DMS 273 (cell line): ENCODE measurements around the gene RDH11.
"Not testable (repeated sequence)": the region's sequence is repeated elsewhere in the genome, so short reads cannot be mapped to it uniquely, and the experiment has no call there.

Experiments
- DNase-seq: peaks from one replicate; lab custom pipeline; 2025; ENCODE audit not compliant: unreplicated experiment; lab: John Stamatoyannopoulos, UW

The RDH11 gene, protein sequence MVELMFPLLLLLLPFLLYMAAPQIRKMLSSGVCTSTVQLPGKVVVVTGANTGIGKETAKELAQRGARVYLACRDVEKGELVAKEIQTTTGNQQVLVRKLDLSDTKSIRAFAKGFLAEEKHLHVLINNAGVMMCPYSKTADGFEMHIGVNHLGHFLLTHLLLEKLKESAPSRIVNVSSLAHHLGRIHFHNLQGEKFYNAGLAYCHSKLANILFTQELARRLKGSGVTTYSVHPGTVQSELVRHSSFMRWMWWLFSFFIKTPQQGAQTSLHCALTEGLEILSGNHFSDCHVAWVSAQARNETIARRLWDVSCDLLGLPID

DNA sequence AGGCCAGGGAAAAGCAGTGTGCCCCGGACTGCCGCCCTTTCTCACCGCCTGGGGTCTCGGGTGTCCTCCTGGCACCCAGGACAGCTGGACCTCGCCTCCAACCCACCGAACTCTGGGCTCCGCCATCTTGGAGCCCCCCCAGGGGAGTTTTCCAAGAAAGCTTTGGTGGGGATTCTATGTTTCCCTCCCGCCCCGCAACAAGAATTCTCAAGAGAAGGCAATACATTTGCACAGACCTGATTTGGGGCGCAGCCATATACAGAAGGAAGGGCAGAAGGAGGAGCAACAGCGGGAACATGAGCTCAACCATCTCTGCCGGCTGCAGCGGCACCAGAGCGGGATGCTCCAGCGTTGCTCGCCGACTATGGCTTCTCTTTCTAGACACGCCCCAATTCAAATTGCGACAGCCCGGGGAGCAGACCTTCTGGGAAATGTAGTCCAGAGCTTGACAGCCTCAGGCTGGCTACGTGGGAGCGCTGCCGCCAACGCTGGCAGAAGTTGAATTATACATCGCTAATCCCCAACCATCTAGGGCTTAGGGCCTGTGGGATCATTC is at the start of gene RDH11:
RDH11 (minus strand) TSS at position 371 of the 556 bp plus-strand sequence; CDS start at position 310, 61 bp downstream.
- DNase-seq = peak; percentile 98

DNA sequence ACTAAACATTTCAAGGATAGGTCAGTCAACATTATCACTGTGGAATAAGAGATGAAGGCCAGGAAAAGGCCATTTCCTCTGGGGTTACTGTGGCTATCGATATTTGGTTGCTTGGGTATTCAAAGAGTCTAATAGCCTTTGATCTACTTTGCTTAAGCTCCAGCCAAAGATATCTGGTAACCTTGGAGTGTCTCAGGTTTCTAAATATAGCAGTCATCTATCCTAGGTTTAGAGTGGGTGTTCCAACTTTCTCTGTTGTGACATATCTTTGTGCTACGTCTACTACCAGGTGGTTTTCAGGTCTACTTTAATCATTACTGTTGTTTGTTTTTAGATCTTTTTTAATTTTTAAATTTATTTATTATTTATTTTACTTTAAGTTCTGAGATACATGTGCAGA is 48.5 kb upstream of the RDH11 start:
- DNase-seq = no peak

DNA sequence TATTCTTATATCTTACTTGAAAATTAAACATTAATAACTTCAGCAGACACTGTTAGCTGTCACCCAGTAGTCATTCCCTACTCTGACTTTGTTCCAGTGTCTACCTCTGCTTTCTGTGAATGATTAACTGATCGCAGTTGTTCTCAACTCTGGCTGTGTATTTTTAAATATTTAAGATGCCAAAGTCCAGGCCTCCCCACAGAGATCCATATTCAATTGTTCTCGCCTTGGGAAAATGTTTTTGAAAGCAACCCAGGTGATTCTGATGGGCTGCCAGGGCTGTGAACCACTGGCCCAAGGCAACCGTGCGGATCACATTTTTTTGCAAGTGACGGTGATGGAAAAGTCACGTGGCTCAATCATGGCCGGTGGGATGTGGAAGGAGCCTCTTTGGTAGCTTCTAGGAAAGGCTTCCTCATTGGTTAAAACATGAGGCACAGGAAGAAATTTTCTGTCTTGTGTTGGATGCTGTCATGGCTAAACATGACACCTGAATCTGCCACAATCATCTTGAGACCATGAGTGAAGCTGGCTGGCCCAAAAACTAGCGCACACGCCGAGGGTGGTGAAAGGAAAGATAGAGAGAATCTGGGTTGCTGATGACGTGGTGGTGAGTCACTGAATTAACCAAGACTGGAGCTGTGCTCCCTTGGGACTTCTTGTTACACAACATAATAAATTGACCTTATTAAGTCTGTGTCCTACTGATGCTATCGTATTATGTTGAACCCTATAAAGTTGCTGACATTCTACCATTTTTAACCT is 43.4 kb upstream of the RDH11 start:
- DNase-seq = peak; percentile 51

DNA sequence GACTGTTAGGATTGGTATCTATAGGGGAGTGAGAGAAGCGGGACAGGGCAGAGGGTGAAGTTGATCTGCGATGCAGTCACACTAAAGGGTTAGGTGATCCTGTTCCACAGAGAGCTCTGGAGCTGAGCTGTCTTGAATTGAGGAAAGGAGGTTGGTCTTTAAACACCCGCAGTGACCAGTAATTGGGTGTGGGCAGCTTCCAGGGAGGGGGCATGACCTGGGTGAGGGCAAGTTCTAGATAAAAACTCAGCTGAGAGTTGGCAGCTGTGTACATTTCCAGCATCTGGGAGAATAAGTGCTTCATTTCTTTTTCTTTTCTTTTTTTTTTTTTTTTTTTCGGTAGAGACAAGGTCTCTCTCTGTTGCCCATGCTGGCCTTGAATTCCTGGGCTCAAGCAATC is 41.2 kb upstream of the RDH11 start:
- DNase-seq = no peak

DNA sequence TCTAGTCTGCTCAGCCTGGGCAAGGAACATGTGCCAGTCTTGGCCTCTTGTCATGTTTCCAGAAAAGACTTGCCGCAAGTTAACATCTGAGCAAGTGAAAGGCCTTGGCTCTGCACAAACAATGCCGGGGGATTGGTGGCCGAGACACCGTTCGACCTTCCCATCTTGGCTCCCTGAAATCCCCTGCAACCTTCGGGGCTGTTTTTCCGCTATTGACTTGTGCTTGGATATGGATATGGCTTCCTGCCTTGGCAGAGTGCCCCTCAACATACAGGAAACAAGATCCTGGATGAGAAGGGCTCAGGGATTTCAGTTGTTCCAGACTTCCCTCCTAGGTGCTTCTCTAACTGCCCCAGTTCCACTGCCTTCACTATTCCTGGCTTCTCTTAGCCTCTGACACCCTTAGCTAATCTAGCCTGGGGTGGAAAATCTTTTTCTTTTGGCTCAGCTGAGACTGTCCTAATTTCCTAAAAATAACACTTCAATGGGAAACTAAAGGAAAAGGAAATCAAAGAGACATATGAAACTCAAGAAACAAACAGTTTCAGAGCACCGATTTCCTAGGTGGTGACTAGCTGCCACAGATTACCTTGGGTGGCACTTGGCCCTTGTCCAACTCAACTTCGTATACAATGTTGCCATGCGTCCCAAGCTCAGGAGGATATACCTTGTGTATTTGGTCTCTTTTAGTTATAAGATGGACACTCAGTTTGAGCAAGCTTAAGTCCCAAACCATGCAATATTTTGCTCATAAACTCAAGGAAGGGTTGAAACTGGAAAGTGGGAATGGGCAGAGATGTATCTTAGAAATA is 40.0 kb upstream of the RDH11 start:
- no peak for DNase-seq

DNA sequence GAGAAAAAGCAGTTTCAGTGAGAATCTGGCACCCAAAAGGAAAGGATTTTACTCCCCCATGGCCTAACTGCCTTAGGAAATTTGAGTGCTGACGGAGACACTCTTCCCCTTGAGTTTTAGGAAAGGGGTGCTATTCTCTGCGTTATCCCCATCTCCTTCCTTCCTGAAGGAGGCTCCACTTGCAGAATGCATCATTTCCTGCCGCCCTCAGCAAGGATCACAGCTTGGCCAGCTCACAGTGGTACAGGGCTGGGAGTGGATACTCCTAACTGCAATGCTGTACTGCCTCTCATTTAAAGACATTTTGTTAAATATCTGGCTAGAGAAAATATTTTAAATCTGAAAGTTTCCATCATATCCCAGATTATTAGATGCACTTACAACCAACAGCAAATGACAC is 39.1 kb upstream of the RDH11 start:
- DNase-seq = no peak

DNA sequence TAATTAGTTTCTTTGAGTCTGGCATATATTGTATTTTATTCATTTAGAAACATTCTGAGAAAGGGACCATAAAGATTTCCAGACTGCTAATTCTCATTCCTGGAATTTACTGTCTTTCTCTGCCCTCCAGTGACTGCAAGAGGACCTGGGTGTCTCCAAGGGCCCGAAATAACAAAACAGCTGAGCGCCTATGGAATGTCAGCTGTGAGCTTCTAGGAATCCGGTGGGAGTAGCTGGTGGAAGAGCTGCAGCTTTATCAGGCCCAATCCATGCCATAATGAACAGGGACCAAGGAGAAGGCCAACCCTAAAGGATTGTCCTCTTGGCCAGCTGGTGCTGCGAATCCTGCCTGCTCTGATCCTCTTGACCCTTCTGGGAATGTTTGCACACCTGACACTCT is 38.1 kb upstream of the RDH11 start:
- no peak for DNase-seq

DNA sequence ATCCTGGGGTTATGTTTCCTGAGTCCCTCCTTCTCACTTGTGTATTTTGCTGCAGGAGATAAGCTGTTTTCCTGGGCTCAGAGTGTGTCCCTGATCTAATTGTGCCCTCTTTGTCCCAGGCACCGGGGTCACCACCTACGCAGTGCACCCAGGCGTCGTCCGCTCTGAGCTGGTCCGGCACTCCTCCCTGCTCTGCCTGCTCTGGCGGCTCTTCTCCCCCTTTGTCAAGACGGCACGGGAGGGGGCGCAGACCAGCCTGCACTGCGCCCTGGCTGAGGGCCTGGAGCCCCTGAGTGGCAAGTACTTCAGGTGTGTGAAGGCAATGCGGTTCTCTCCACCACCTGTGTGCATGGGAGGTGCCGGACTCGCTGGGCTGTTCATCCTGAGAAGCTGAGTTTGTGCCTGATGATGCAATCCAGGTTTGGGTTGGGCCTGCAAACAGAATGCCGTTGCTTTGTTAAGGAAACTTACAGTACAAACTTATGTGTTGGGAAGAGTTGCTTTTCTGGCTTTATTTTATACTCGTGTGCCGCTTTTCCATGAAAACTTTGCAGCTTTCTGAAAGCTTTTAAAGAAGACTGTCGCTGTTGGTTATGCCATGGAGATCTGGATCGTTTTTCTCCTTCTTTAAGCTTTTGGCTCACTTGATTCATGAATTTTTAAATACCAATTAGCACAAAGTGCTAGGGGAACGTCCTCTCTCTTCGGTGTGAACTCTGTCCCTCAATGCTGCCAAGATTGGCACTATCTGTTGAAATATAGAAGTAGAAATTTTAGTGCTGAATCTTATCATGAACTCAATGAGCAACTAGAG is 33.7 kb upstream of the RDH11 start:
- DNase-seq = no peak

DNA sequence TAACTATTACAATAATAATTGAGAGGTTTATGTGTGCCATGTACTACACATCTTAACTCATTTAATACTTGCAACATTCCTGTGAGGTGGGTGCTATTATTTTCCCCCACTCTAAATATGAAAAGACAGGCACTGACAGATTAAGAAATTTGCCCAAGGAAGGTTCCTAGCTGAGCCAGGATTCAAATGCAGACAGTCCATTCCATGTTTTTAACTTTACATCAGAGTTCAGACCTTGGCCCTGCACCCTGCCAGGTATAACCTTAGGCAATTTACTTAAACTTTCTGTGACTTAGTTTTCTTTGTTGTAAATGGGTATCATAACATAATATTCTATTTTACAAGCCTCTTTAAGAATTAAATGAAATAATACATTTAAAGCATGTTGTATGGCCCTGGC is 32.7 kb upstream of the RDH11 start:
- DNase-seq = no peak

DNA sequence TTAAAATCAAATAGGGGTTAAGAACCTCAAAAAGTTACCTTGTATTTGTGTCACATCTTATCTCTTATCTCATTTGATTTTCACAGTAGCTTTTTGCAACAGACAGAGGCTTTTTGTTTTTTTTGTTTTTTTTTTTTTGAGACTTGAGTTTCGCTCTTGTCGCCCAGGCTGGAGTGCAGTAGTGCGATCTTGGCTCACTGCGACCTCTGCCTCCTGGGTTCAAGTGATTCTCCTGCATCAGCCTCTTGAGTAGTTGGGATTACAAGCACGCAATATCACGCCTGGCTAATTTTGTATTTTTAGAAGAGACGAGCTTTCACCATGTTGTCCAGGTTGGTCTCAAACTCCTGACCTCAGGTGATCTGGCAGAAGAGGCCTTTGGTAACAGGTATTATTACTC is 31.8 kb upstream of the RDH11 start:
- no peak for DNase-seq

DNA sequence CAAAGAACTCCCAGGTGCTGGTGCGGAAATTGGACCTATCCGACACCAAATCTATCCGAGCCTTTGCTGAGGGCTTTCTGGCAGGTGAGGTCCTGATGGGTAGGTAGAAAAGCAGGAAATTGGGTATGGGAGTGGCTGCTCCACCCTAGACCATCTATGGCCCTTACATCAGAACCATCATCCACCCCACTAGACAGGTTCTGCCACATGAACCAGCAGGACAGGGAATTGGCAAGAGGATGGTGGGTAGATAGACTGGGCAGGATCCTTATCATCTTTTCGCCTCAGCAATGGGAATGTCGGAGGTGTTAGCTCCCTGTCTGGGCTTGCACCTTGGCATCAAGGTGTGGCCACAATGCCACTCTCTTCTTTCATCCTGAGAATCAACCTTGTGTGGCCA is 29.6 kb upstream of the RDH11 start:
- DNase-seq = no peak

DNA sequence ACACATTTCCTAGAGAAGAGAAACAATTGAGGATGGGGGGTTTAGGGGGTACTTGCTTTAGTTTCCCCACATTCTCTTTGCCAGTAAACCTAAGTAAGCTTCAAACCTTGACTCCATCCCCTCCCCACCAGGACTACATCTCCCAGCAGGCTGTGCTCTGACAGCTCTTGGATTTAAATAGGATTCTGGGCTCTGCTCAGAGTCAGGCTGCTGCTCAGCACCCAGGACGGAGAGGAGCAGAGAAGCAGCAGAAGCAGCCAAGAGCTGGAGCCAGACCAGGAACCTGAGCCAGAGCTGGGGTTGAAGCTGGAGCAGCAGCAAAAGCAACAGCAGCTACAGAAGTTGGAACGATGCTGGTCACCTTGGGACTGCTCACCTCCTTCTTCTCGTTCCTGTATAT is 26.7 kb upstream of the RDH11 start:
- peak; percentile 63 for DNase-seq

DNA sequence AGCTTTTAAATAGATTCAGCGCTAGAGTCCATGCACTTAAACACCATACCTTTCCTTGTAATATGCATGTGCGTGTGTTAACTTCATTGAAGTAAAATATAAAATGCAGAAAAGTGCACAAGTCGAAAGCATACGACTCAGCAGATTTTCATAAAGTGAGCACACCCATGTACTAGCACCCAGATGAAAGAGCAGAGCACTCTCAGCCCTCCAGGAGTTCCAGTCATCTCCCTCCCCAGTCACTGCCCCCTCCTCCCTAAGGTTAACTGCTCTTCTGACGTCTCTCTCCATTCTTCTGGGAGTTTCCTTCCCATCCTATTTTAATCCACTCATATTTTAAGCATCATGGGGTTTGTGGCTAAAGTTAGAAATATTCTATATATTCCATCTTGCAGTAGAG is 26.3 kb upstream of the RDH11 start:
- no peak for DNase-seq

DNA sequence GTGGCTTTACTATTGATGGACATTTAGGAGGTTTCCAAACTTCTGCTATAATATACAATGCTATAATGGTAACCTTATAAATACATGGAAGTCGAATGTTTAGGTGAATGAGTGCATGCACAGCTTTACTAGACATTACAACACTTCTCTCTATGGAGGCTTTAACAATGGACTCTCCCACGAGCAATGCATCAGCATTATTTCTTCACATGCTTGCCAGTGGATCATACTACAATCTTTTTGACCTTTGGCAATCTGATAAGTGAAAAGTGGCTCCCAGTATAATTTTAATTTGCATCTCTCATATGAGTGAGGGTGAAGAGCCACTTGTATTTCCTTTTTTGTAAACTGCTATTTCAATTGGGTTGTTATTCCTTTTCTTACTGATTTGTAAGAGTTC is 24.3 kb upstream of the RDH11 start:
- DNase-seq = no peak

DNA sequence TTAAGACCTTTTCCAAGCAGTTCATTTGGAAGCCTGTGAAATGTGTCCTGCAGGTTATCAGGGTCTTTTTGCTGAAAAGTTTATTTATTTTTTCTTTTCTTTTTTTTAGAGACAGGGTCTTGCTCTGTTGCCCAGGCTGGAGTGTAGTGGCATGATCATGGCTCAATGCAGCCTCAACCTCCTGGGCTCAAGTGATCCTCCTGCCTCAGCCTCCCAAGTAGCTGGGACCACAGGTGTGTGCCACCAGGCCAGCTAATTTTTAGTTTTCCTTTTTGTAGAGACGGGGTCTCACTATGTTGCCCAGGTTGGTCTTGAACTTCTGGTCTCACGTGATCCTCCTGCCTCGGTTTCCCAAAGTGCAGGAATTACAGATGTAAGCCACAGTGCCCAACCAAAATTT is 23.8 kb upstream of the RDH11 start:
- not testable (repeated sequence) for DNase-seq

DNA sequence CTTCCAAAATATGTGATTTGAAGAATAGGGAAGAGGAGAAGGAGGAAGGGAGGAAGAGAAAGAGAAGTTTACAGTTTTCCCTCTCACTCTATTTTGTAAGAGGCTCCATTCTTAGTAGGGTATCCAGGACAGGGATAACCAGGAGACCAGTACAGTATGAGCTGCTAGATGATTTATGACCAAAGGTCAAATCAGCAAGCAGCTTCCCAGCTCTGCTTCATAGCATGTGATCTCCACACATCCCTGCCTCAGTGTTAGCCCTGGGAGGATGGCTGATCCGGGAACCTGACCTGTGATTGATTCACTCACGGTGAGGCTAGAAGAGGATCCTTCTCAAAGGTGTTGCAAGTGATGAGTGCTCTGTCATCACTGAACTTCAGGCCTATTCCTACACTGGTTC is 22.7 kb upstream of the RDH11 start:
- DNase-seq = no peak

DNA sequence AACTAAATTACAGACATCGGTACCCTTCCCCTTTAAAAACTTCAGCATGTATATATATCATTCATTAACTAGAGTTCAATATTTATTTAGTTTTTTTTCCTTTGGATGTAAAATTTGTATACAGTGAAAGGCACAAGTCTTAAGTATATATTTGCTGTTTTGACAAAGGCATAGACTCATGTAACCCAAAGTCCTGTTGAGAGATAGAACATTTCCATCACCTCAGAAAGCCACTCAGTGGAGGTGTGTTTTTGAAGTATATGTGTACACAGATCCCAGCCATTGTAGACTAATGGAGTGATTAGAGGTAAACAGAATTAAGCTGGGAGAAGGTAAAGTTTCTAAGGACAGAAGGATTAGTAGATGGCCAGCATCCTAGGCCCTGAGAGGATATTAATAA is 21.5 kb upstream of the RDH11 start:
- DNase-seq = no peak

DNA sequence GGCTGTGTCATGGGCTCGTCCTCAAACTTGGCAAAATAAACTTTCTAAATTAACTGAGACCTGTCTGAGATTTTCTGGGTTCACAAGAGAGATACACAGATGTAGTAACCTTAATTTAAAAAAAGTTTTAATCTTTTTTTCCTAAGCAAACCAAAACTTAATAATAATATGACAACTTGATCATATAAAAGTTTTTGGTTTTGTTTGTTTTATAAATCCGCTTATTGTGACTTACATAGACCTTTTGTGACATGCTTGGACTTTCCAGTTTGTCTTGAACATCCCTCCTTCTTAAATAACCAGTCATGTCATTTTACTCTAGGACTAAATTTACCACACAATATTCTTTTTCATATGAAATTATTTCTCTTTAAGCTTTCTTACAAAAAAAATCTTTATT is 14.6 kb upstream of the RDH11 start:
- DNase-seq = peak; percentile 49

DNA sequence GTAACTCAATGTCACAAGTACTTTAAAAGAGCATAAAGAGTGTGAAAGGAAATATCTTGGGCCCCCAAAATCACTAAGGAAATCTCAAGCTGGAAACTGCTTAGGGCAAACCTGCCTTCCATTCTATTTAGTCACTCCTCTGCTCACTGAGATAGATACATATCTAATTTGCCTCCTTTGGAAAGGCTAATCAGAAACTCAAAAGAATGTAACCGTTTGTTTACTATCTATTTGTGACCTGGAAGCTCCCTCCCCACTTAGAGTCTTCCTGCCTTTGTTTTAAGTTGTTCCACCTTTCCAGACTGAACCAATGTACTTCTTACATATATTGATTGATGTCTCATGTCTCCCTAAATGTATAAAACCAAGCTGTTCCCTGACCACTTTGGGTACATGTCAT is 14.2 kb upstream of the RDH11 start:
- not testable (repeated sequence) for DNase-seq

DNA sequence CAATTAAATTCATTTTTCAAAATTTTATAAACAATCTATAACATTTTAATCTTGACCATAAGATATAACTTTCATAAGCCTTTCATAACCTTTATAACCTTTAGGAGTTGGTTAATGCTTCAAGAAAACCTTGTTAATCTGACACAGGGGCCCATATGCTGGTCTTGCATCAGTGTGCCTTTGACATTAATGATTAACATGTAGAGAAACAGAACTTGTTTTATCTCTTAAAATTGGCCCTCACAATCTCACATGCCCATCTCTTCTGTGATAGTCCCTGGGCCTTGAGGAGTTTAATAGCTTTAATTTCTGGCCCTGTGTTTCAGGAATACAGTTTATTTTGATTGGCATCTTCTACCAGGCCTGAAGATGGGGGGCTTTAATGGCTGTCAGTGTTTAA is 13.8 kb upstream of the RDH11 start:
- not testable (repeated sequence) for DNase-seq

DNA sequence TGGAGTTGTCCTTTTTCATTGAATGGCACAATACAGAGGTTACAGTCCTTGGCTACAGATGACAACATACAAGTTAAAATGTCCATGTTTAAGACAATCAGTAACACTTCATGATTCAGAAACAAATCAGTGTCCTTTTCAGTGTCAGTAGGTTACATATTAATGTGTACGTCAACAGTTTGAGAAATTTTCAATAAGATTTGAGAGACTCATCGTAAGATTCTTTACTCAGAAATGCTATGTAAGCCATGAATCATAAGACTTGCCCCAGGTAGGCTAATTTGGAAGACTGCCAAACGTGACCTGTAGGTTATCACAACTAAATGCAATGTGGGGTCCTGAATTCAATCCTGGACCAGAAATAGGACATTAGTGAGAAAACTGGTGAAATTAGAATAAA is 9.6 kb upstream of the RDH11 start:
- no peak for DNase-seq
